HG03460 (cell line): Measurements from ENCODE around the gene CERCAM.
"Not testable (repeated sequence)": the region's sequence is repeated elsewhere in the genome, so short reads cannot be mapped to it uniquely, and the experiment has no call there.

Source experiments
- ATAC-seq: cut with Tn5 transposase; IDR thresholded peaks from one replicate; pipeline ENCODE4 v1.9.1; 2021; ENCODE audit not compliant: unreplicated experiment

The CERCAM gene

GRCh38 chr9:128392302-128393144, 28.1 kb upstream of the CERCAM start:
- ATAC-seq: no peak

GRCh38 chr9:128393145-128393775, 27.4 kb upstream of the CERCAM start:
- no peak for ATAC-seq

GRCh38 chr9:128393970-128394369, 26.7 kb upstream of the CERCAM start:
- no peak for ATAC-seq

- ATAC-seq: no peak
Observed at GRCh38 chr9:128394379-128395168, 26.1 kb upstream of the CERCAM start.

- ATAC-seq: no peak
Observed at GRCh38 chr9:128396970-128397613, 23.6 kb upstream of the CERCAM start.

- ATAC-seq: no peak
Observed at GRCh38 chr9:128397831-128398230, 22.8 kb upstream of the CERCAM start.

GRCh38 chr9:128399861-128400260, 20.8 kb upstream of the CERCAM start:
- ATAC-seq: no peak

GRCh38 chr9:128404560-128404959, 16.1 kb upstream of the CERCAM start:
- ATAC-seq: no peak

GRCh38 chr9:128405077-128405779, 15.4 kb upstream of the CERCAM start:
- no peak for ATAC-seq

GRCh38 chr9:128405780-128406171, 14.9 kb upstream of the CERCAM start:
- no peak for ATAC-seq

- ATAC-seq: no peak
Observed at GRCh38 chr9:128406848-128407391, 13.7 kb upstream of the CERCAM start.

GRCh38 chr9:128408963-128409431, 11.7 kb upstream of the CERCAM start:
- no peak for ATAC-seq

- no peak for ATAC-seq
Observed at GRCh38 chr9:128409450-128409849, 11.2 kb upstream of the CERCAM start.

GRCh38 chr9:128409978-128410377, 10.7 kb upstream of the CERCAM start:
- ATAC-seq: no peak

GRCh38 chr9:128411364-128412119, 9.1 kb upstream of the CERCAM start:
- no peak for ATAC-seq

GRCh38 chr9:128412120-128412790, 8.4 kb upstream of the CERCAM start:
- no peak for ATAC-seq

GRCh38 chr9:128413728-128414127, 6.9 kb upstream of the CERCAM start:
- not testable (repeated sequence) for ATAC-seq

- ATAC-seq: no peak
Observed at GRCh38 chr9:128414461-128414860, 6.2 kb upstream of the CERCAM start.

- ATAC-seq: no peak
Observed at GRCh38 chr9:128415281-128415680, 5.4 kb upstream of the CERCAM start.
